ENCODE data around the gene PYCR2. TPM values are rescaled to one million over a fixed set of nuclear protein-coding genes. Genes with fewer than 3 reads are reported as not detected.

Gene PYCR2
- total RNA-seq, 1 donor from 2014 or later, result 47.4 TPM

GRCh38 chr1:225946803-225947202, 22.8 kb upstream of the PYCR2 start:
- H3K36me3 ChIP-seq, result no peaks in the 10 kb centered on the region
- no peaks in the 10 kb centered on the region for H3K27me3 ChIP-seq
- no peak overlapping the region for H3K27ac ChIP-seq
- H3K4me3 ChIP-seq, result no peak overlapping the region
- no peak for TF ChIP-seq POLR2A (IDR thresholded peaks at IDR 0.05)
- no peak for TF ChIP-seq CTCF (IDR thresholded peaks at IDR 0.05)
- no peak for TF ChIP-seq POLR2AphosphoS5 (IDR thresholded peaks at IDR 0.05; ENCODE audit: insufficient read depth in 1 of 2, low read depth in 1 of 2)
- intact Hi-C loops (cut with DNase I), result no loop called here
- peaks cover 7% of the 10 kb centered on the region for H3K4me1 ChIP-seq
- no peaks in the 10 kb centered on the region for H3K9me3 ChIP-seq
- no peak for DNase-seq (ENCODE audit: extremely low spot score in 2 of 2)

- intact Hi-C loops (cut with DNase I), result no loop called here
- Histone ChIP-seq H3K9me3 (no peaks in the 10 kb centered on the region), H3K27me3 (no peaks in the 10 kb centered on the region), H3K27ac (no peak overlapping the region), H3K4me3 (no peak overlapping the region), H3K36me3 (no peaks in the 10 kb centered on the region), H3K4me1 (peaks cover 13% of the 10 kb centered on the region)
- no peak for TF ChIP-seq POLR2A (IDR thresholded peaks at IDR 0.05)
- TF ChIP-seq CTCF (IDR thresholded peaks at IDR 0.05), result no peak
- TF ChIP-seq POLR2AphosphoS5 (IDR thresholded peaks at IDR 0.05; ENCODE audit: insufficient read depth in 1 of 2, low read depth in 1 of 2), result no peak
- DNase-seq (ENCODE audit: extremely low spot score in 2 of 2), result no peak
Measured at GRCh38 chr1:225946082-225946620, 22.1 kb upstream of the PYCR2 start.

GRCh38 chr1:225945564-225945963, 21.5 kb upstream of the PYCR2 start:
- Histone ChIP-seq H3K27ac (no peak overlapping the region), H3K27me3 (no peaks in the 10 kb centered on the region), H3K4me1 (peaks cover 19% of the 10 kb centered on the region), H3K4me3 (no peak overlapping the region), H3K9me3 (no peaks in the 10 kb centered on the region), H3K36me3 (no peaks in the 10 kb centered on the region)
- intact Hi-C loops (cut with DNase I), result no loop called here
- TF ChIP-seq POLR2A (IDR thresholded peaks at IDR 0.05) (no peak), CTCF (IDR thresholded peaks at IDR 0.05) (no peak), POLR2AphosphoS5 (IDR thresholded peaks at IDR 0.05; ENCODE audit: insufficient read depth in 1 of 2, low read depth in 1 of 2) (no peak)
- no peak for DNase-seq (ENCODE audit: extremely low spot score in 2 of 2)

GRCh38 chr1:225944951-225945350, 20.9 kb upstream of the PYCR2 start:
- Histone ChIP-seq H3K9me3 (no peaks in the 10 kb centered on the region), H3K4me3 (no peak overlapping the region), H3K27ac (no peak overlapping the region), H3K36me3 (no peaks in the 10 kb centered on the region), H3K4me1 (peaks cover 22% of the 10 kb centered on the region), H3K27me3 (no peaks in the 10 kb centered on the region)
- TF ChIP-seq POLR2A (IDR thresholded peaks at IDR 0.05) (no peak), POLR2AphosphoS5 (IDR thresholded peaks at IDR 0.05; ENCODE audit: insufficient read depth in 1 of 2, low read depth in 1 of 2) (no peak), CTCF (IDR thresholded peaks at IDR 0.05) (no peak)
- intact Hi-C loops (cut with DNase I), result no loop called here
- no peak for DNase-seq (ENCODE audit: extremely low spot score in 2 of 2)

GRCh38 chr1:225944387-225944786, 20.3 kb upstream of the PYCR2 start:
- Histone ChIP-seq H3K4me3 (no peak overlapping the region), H3K27me3 (no peaks in the 10 kb centered on the region), H3K4me1 (peaks cover 22% of the 10 kb centered on the region), H3K36me3 (no peaks in the 10 kb centered on the region), H3K9me3 (no peaks in the 10 kb centered on the region), H3K27ac (no peak overlapping the region)
- DNase-seq (ENCODE audit: extremely low spot score in 2 of 2), result no peak
- TF ChIP-seq CTCF (IDR thresholded peaks at IDR 0.05) (no peak), POLR2AphosphoS5 (IDR thresholded peaks at IDR 0.05; ENCODE audit: insufficient read depth in 1 of 2, low read depth in 1 of 2) (no peak), POLR2A (IDR thresholded peaks at IDR 0.05) (no peak)
- intact Hi-C loops (cut with DNase I), result no loop called here

Measured in vagina (tissue), 2 donors.